ENCODE results near the gene JAM2. TPM values are rescaled to one million over a fixed set of nuclear protein-coding genes. Genes with fewer than 3 reads are reported as not detected.
A peak's percentile ranks its signal among the peaks of the same experiment; 100 is the strongest.
"Not testable (repeated sequence)": the region's sequence is repeated elsewhere in the genome, so short reads cannot be mapped to it uniquely, and the experiment has no call there.

JAM2 gene
- total RNA-seq, 1 donor from 2014 or later: 18.8 TPM

GRCh38 chr21:25709684-25710265, 70.7 kb downstream of the JAM2 start:
- Histone ChIP-seq H3K27me3 (ENCODE audit: control insufficient read depth in 3 of 3, insufficient read depth in 3 of 3, low read length in 3 of 3) (no peaks in the 10 kb centered on the region), H3K9ac (ENCODE audit: low read depth in 1 of 3, low read length in 3 of 3) (no peak overlapping the region), H3K9me3 (ENCODE audit: control insufficient read depth in 3 of 3, low read length in 3 of 3) (no peaks in the 10 kb centered on the region), H3K4me3 (ENCODE audit: low read length in 3 of 3) (no peak overlapping the region), H3K4me1 (ENCODE audit: control insufficient read depth in 3 of 3, insufficient read depth in 3 of 3, low read length in 3 of 3) (no peaks in the 10 kb centered on the region), H3K27ac (ENCODE audit: low read depth, low read length) (no peak overlapping the region), H3K36me3 (ENCODE audit: control insufficient read depth in 3 of 3, insufficient read depth in 3 of 3, low read length in 3 of 3) (peaks cover 0 to 2% (median 0%) of the 10 kb centered on the region in 3 donors)

DNA sequence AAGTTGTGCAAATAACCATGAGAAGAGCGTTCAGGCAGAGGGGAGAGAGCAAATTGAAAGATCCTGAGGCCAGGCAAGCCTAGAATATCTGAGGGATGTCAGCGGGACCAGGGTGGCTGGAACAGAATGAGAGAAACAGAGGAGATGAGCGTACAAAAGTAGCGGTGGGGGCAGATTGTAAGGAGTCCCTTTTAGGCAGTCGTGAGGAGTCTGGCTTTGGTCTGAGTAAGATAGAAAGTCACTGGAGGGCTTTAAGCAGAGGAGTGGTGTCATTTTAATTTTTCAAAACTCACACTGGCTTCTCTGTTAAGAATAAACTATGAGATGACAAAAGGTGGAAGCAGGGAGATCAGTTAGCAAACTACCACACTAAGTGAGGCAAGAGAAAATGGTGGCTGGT, 71.5 kb downstream of the JAM2 start:
- no peaks in the 10 kb centered on the region for H3K4me1 ChIP-seq (ENCODE audit: control insufficient read depth in 3 of 3, insufficient read depth in 3 of 3, low read length in 3 of 3)
- no peaks in the 10 kb centered on the region for H3K9me3 ChIP-seq (ENCODE audit: control insufficient read depth in 3 of 3, low read length in 3 of 3)
- H3K27me3 ChIP-seq (ENCODE audit: control insufficient read depth in 3 of 3, insufficient read depth in 3 of 3, low read length in 3 of 3): no peaks in the 10 kb centered on the region
- peaks cover 0 to 5% (median 2%) of the 10 kb centered on the region in 3 donors for H3K36me3 ChIP-seq (ENCODE audit: control insufficient read depth in 3 of 3, insufficient read depth in 3 of 3, low read length in 3 of 3)
- no peak overlapping the region for H3K4me3 ChIP-seq (ENCODE audit: low read length in 3 of 3)
- H3K9ac ChIP-seq (ENCODE audit: low read depth in 1 of 3, low read length in 3 of 3): no peak overlapping the region
- H3K27ac ChIP-seq (ENCODE audit: low read depth, low read length): no peak overlapping the region

DNA sequence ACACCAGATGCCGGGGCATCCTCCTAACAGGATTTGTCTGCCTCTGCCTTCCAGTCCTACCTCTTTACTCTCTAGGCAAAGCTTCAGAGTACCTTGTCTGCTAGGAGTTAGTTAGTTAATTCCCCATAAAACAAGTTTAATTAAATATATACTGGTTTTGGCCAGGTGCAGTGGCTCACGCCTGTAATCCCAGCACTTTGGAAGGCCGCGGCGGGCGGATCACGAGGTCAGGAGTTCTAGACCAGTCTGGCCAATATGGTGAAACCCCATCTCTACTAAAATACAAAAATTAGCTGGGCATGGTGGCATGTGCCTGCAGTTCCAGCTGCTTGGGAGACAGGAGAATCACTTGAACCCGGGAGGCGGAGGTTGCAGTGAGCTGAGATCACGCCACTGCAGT, 75.0 kb downstream of the JAM2 start:
- not testable (repeated sequence) for H3K4me1 ChIP-seq (ENCODE audit: control insufficient read depth in 3 of 3, insufficient read depth in 3 of 3, low read length in 3 of 3); H3K4me3 ChIP-seq (ENCODE audit: low read length in 3 of 3); H3K9me3 ChIP-seq (ENCODE audit: control insufficient read depth in 3 of 3, low read length in 3 of 3); H3K27me3 ChIP-seq (ENCODE audit: control insufficient read depth in 3 of 3, insufficient read depth in 3 of 3, low read length in 3 of 3); H3K27ac ChIP-seq (ENCODE audit: low read depth, low read length); H3K36me3 ChIP-seq (ENCODE audit: control insufficient read depth in 3 of 3, insufficient read depth in 3 of 3, low read length in 3 of 3); H3K9ac ChIP-seq (ENCODE audit: low read depth in 1 of 3, low read length in 3 of 3)

- no peaks in the 10 kb centered on the region for H3K9me3 ChIP-seq (ENCODE audit: control insufficient read depth in 3 of 3, low read length in 3 of 3)
- no peak overlapping the region for H3K27ac ChIP-seq (ENCODE audit: low read depth, low read length)
- no peak overlapping the region for H3K9ac ChIP-seq (ENCODE audit: low read depth in 1 of 3, low read length in 3 of 3)
- H3K27me3 ChIP-seq (ENCODE audit: control insufficient read depth in 3 of 3, insufficient read depth in 3 of 3, low read length in 3 of 3): no peaks in the 10 kb centered on the region
- H3K4me3 ChIP-seq (ENCODE audit: low read length in 3 of 3): no peak overlapping the region
- peaks cover 10 to 18% (median 17%) of the 10 kb centered on the region in 3 donors for H3K36me3 ChIP-seq (ENCODE audit: control insufficient read depth in 3 of 3, insufficient read depth in 3 of 3, low read length in 3 of 3)
- H3K4me1 ChIP-seq (ENCODE audit: control insufficient read depth in 3 of 3, insufficient read depth in 3 of 3, low read length in 3 of 3): no peaks in the 10 kb centered on the region
Measured at GRCh38 chr21:25717491-25718147, 78.6 kb downstream of the JAM2 start.

DNA sequence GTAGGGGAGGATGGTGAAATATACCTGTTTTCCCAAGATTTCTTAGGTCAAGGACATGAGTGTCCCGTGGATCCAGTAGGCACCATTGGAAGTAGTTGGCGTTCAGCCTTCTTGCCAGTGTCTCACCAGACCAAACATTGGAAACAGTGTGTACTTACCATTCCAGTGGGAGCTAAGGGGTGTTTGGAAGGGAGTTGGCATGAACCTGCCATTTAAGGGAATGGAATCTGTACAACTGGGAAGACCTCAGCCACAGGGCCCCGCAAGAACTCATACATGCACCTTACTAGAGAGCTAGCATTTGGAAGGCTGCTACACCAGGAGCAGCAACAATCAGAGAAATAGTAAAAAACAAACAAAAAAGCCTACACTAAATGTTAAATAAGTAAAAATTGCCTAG, 82.9 kb downstream of the JAM2 start:
- Histone ChIP-seq H3K4me1 (ENCODE audit: control insufficient read depth in 3 of 3, insufficient read depth in 3 of 3, low read length in 3 of 3) (no peaks in the 10 kb centered on the region), H3K9me3 (ENCODE audit: control insufficient read depth in 3 of 3, low read length in 3 of 3) (no peaks in the 10 kb centered on the region), H3K4me3 (ENCODE audit: low read length in 3 of 3) (no peak overlapping the region), H3K9ac (ENCODE audit: low read depth in 1 of 3, low read length in 3 of 3) (no peak overlapping the region), H3K27me3 (ENCODE audit: control insufficient read depth in 3 of 3, insufficient read depth in 3 of 3, low read length in 3 of 3) (no peaks in the 10 kb centered on the region), H3K27ac (ENCODE audit: low read depth, low read length) (no peak overlapping the region), H3K36me3 (ENCODE audit: control insufficient read depth in 3 of 3, insufficient read depth in 3 of 3, low read length in 3 of 3) (peaks cover 22 to 48% (median 43%) of the 10 kb centered on the region in 3 donors)

DNA sequence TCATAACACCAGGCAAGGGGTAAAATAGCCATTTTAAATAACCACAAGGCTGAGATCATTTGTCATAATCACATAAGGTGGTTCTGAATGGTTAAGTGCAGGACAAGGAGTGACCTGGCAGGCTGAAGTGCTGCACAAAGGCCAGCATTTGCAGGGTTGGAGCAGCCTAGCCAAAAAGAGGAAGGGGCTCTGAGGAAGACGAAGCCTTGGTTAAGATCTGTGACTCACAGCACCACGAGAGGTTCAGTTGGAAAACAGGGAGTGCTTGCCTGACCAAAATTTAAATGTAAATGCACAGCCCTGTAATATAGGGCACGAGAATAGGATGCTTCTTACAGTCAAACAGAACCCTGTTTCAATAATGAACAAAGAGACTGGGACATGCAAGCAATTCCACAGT, 83.6 kb downstream of the JAM2 start:
- H3K27ac ChIP-seq (ENCODE audit: low read depth, low read length): no peak overlapping the region
- H3K36me3 ChIP-seq (ENCODE audit: control insufficient read depth in 3 of 3, insufficient read depth in 3 of 3, low read length in 3 of 3): peaks cover 26 to 54% (median 47%) of the 10 kb centered on the region in 3 donors

DNA sequence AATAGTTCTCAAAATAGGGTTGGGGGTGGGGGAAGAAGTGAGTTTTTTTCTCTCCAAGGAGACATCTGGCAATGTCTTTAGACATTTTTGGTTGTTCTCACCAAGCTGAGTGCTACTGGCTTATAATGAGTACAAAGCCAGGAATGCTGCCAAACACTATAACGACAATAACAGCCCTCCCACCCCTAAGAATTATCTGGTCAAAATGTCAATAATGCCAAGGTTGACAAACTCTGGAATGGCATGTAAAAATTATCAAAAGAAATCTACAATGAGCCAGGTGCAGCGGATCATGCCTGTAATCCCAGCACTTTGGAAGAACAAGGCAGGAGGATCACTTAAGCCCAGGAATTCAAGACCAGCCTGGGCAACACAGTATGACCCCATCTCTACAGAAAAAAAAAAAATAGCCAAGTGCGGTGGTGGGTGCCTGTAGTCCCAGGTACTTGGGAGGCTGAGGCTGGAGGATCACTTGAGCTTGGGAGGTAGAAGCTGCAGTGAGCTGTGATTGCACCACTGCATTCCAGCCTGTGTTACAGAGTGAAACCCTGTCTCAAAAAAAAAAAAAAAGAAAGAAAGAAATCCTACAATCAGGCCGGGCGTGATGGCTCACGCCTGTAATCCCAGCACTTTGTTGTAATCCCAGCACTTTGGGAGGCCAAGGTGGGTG, 93.2 kb downstream of the JAM2 start:
- H3K9ac ChIP-seq (ENCODE audit: low read depth in 1 of 3, low read length in 3 of 3): no peak overlapping the region
- no peaks in the 10 kb centered on the region for H3K9me3 ChIP-seq (ENCODE audit: control insufficient read depth in 3 of 3, low read length in 3 of 3)
- H3K36me3 ChIP-seq (ENCODE audit: control insufficient read depth in 3 of 3, insufficient read depth in 3 of 3, low read length in 3 of 3): peaks cover 17 to 28% (median 18%) of the 10 kb centered on the region in 3 donors
- no peaks in the 10 kb centered on the region for H3K27me3 ChIP-seq (ENCODE audit: control insufficient read depth in 3 of 3, insufficient read depth in 3 of 3, low read length in 3 of 3)
- peaks cover 26 to 43% (median 38%) of the 10 kb centered on the region in 3 donors for H3K4me1 ChIP-seq (ENCODE audit: control insufficient read depth in 3 of 3, insufficient read depth in 3 of 3, low read length in 3 of 3)
- no peak overlapping the region for H3K27ac ChIP-seq (ENCODE audit: low read depth, low read length)
- peak overlapping the region in 1 of 3 donors; percentile 49 for H3K4me3 ChIP-seq (ENCODE audit: low read length in 3 of 3)

More for the DNA sequence above, 83.6 kb downstream of the JAM2 start:
- Histone ChIP-seq H3K4me1 (ENCODE audit: control insufficient read depth in 3 of 3, insufficient read depth in 3 of 3, low read length in 3 of 3) (no peaks in the 10 kb centered on the region), H3K4me3 (ENCODE audit: low read length in 3 of 3) (no peak overlapping the region), H3K9me3 (ENCODE audit: control insufficient read depth in 3 of 3, low read length in 3 of 3) (no peaks in the 10 kb centered on the region), H3K27me3 (ENCODE audit: control insufficient read depth in 3 of 3, insufficient read depth in 3 of 3, low read length in 3 of 3) (no peaks in the 10 kb centered on the region), H3K9ac (ENCODE audit: low read depth in 1 of 3, low read length in 3 of 3) (no peak overlapping the region)

DNA sequence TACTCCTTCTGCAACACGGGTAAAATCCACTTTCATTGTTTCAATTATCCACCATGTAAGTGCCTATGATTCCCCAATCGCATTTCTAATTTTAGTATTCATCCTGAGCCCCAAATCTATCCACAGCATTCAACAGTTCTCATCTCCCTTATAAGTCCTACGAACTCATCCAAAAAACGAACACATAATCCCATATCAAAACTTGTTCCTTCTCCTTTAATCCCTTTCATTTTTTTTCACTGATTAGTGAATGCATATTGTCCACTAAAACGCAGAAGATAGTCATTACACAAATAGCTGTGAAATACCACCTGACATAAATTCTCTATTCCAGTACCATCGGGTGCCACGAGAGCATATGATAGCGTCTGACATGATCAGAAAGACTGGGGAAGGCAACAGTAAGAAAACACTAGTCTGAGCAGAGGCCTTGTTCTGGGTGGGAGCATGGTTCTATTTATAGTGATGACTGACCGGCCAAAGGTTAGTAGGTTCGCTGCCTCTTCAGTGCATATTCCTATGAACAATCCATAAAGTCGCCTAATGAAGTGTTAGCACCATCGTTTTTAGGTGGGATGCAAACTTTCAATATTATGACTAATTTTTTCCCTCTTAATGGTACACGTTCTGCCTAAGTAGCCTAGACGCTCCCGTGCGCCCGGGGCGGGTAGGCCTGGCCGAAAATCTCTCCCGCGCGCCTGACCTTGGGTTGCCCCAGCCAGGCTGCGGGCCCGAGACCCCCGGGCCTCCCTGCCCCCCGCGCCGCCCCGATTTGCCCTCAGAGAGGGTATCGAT, 95.0 kb downstream of the JAM2 start:
- H3K9me3 ChIP-seq (ENCODE audit: control insufficient read depth in 3 of 3, low read length in 3 of 3): no peaks in the 10 kb centered on the region
- H3K9ac ChIP-seq (ENCODE audit: low read depth in 1 of 3, low read length in 3 of 3): peak overlapping the region; percentile 85 to 99 (median 99)
- peak overlapping the region; percentile 100 for H3K27ac ChIP-seq (ENCODE audit: low read depth, low read length)
- peak overlapping the region; percentile 88 to 99 (median 99) for H3K4me3 ChIP-seq (ENCODE audit: low read length in 3 of 3)
- peaks cover under 1 to 11% (median 2%) of the 10 kb centered on the region in 3 donors for H3K36me3 ChIP-seq (ENCODE audit: control insufficient read depth in 3 of 3, insufficient read depth in 3 of 3, low read length in 3 of 3)
- peaks cover 26 to 44% (median 43%) of the 10 kb centered on the region in 3 donors for H3K4me1 ChIP-seq (ENCODE audit: control insufficient read depth in 3 of 3, insufficient read depth in 3 of 3, low read length in 3 of 3)
- H3K27me3 ChIP-seq (ENCODE audit: control insufficient read depth in 3 of 3, insufficient read depth in 3 of 3, low read length in 3 of 3): no peaks in the 10 kb centered on the region

- peak overlapping the region; percentile 85 to 99 (median 99) for H3K9ac ChIP-seq (ENCODE audit: low read depth in 1 of 3, low read length in 3 of 3)
- no peaks in the 10 kb centered on the region for H3K27me3 ChIP-seq (ENCODE audit: control insufficient read depth in 3 of 3, insufficient read depth in 3 of 3, low read length in 3 of 3)
- peak overlapping the region; percentile 88 to 99 (median 99) for H3K4me3 ChIP-seq (ENCODE audit: low read length in 3 of 3)
- peak overlapping the region; percentile 100 for H3K27ac ChIP-seq (ENCODE audit: low read depth, low read length)
- H3K9me3 ChIP-seq (ENCODE audit: control insufficient read depth in 3 of 3, low read length in 3 of 3): no peaks in the 10 kb centered on the region
- H3K4me1 ChIP-seq (ENCODE audit: control insufficient read depth in 3 of 3, insufficient read depth in 3 of 3, low read length in 3 of 3): peaks cover 26 to 44% (median 43%) of the 10 kb centered on the region in 3 donors
- peaks cover 0 to 6% (median 2%) of the 10 kb centered on the region in 3 donors for H3K36me3 ChIP-seq (ENCODE audit: control insufficient read depth in 3 of 3, insufficient read depth in 3 of 3, low read length in 3 of 3)
Measured at GRCh38 chr21:25734654-25734903, 95.5 kb downstream of the JAM2 start.

All from skeletal muscle tissue (tissue), 4 donors.